Esophagus muscularis mucosa (tissue), 4 donors: ENCODE results near the gene BBIP1. TPM values are rescaled to one million over a fixed set of nuclear protein-coding genes. Genes with fewer than 3 reads are reported as not detected.
A peak's percentile ranks its signal among the peaks of the same experiment; 100 is the strongest.

ENCODE experiments used
- DNase-seq: peaks from one replicate; pipeline ENCODE4 v3.0.0-alpha.2; 2017; ENCODE audit errors: extremely low spot score
- H3K27ac ChIP-seq, 4 donors: fragments of 200-600 bp; sonication (generic); replicated peaks in 1 of 4; 1 replicate in 3 of 4; 2 replicates in 1 of 4; pipeline ENCODE4 v1.5.1; 2016 to 2019; ENCODE audit warnings: mild to moderate bottlenecking in 1 of 4
- H3K27me3 ChIP-seq, 4 donors: fragments of 200-600 bp; sonication (generic); one replicate each; pipeline versions ENCODE4 v1.5.1 to v1.6.0; 2016 to 2019
- H3K36me3 ChIP-seq, 4 donors: fragments of 200-600 bp; sonication (generic); one replicate each; pipeline ENCODE4 v1.5.1; 2016 to 2019
- H3K4me1 ChIP-seq, 4 donors: fragments of 200-600 bp; sonication (generic); one replicate each; pipeline ENCODE4 v1.5.1; 2016 to 2019
- H3K4me3 ChIP-seq, 4 donors: fragments of 200-600 bp; sonication (generic); 1 replicate in 2 of 4; 2 replicates in 2 of 4; pipeline ENCODE4 v1.5.1; 2016 to 2019; ENCODE audit warnings: mild to moderate bottlenecking in 4 of 4, moderate library complexity in 1 of 4
- H3K9me3 ChIP-seq, 4 donors: fragments of 200-600 bp; sonication (generic); 1 replicate in 3 of 4; 2 replicates in 1 of 4; pipeline ENCODE4 v1.5.1; 2016 to 2019
- CTCF ChIP-seq, 3 experiments: fragments of 200-600 bp in 2 of 3; fragments of 450-650 bp in 1 of 3; sonication (generic) in 2 of 3; IDR thresholded peaks; one replicate each; pipeline ENCODE4 v1.5.1; 2017 to 2019; ENCODE audit warnings: antibody characterized with exemption in 3 of 3, mild to moderate bottlenecking in 2 of 3, moderate library complexity in 1 of 3
- EP300 ChIP-seq: sonication (generic); formaldehyde crosslinking; IDR thresholded peaks from one replicate; pipeline ENCODE4 v1.6.1; 2017; ENCODE audit warnings: antibody characterized with exemption
- POLR2A ChIP-seq: fragments of 450-650 bp; IDR thresholded peaks from one replicate; pipeline ENCODE4 v1.6.1; 2017; ENCODE audit warnings: antibody characterized with exemption, moderate library complexity, mild to moderate bottlenecking, low read depth
- POLR2AphosphoS5 ChIP-seq, 2 donors: sonication (generic); formaldehyde crosslinking; IDR thresholded peaks; one replicate each; pipeline ENCODE4 v1.6.1; 2017; ENCODE audit warnings: antibody characterized with exemption in 2 of 2
- WGBS: methylation state at CpG from one replicate; pipeline ENCODE4 v1.1.5; 2018; 5-methylcytosine and 5-hydroxymethylcytosine counted together
- intact Hi-C: fragments of 100-400 bp; cut with DNase I; formaldehyde crosslinking; loops from one replicate; pipeline ENCODE4 v1.15.1; 2023
- total RNA-seq, 4 donors: library from RNA; depleted of rRNA; stranded (reverse); fragments of >200 nt; gene quantifications; one replicate each; pipeline versions ENCODE4 v1.1.0 to v1.2.1, GENCODE V29; 2016

The BBIP1 gene
- total RNA-seq, 4 donors from 2014 or later = 17.6 to 29.5 (median 27.0) TPM

GRCh38 chr10:110859973-110860376 lies 59.0 kb downstream of the BBIP1 start:
- TF ChIP-seq POLR2AphosphoS5 (IDR thresholded peaks at IDR 0.05) (peak in 1 of 2 donors; percentile 21), POLR2A (no peak)
- WGBS = 50% methylated on average over 1 of the region's 1 CpG
- Histone ChIP-seq H3K4me3 (no peak overlapping the region), H3K4me1 (peaks cover 25 to 32% (median 29%) of the 10 kb centered on the region in 4 donors), H3K27ac (peak overlapping the region; percentile 25 to 72 (median 54)), H3K9me3 (no peaks in the 10 kb centered on the region), H3K27me3 (no peaks in the 10 kb centered on the region), H3K36me3 (no peaks in the 10 kb centered on the region)
- DNase-seq = no peak
- intact Hi-C loops = no loop called here

DNA sequence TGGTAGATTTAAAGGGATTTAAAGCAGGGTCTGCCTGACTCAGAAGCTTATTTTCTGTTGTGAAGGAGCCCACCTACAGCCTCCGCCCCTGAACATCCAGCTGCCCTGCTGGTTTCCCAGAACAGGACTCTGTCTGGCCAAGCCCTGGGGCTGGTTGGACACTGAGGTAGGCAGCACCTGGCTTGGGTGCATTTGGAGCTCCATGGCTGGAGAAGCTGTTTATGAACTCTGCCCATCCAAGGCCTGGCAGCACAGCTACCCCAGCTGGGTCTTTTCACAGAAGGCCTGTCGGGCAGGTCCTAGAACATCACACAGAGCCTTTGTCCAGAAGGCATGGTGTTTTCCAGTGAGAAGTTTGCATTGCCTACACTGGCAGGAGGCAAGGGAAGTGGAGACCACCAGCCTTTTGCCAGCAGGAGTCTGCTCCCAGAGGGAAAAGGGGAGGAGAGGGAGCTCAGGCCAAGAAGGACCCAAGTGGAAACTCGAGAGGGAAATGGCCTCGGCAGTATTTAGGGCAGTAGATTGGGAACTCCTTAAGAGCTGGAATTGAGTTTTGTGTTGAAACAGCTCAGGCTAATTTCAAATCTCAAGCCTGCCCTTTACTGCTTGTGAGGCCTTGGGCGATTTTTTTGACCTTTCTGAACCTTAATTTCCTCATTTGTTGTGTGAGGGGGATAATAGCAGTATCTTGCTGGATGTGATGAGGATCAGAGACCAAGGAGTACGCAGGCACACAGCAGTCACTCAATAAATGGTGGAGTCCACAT lies 59.6 kb downstream of the BBIP1 start:
- H3K36me3 ChIP-seq = no peaks in the 10 kb centered on the region
- TF ChIP-seq POLR2AphosphoS5 (IDR thresholded peaks at IDR 0.05) (no peak), CTCF (IDR thresholded peaks at IDR 0.05) (no peak), EP300 (no peak), POLR2A (no peak)
- peaks cover 20 to 26% (median 23%) of the 10 kb centered on the region in 4 donors for H3K4me1 ChIP-seq
- no peak for DNase-seq
- intact Hi-C loops = no loop called here
- 75% methylated on average over 5 of the region's 6 CpGs for WGBS
- H3K9me3 ChIP-seq = no peaks in the 10 kb centered on the region
- H3K27me3 ChIP-seq = no peaks in the 10 kb centered on the region
- peak overlapping the region; percentile 3 to 72 (median 54) for H3K27ac ChIP-seq
- H3K4me3 ChIP-seq = no peak overlapping the region

DNA sequence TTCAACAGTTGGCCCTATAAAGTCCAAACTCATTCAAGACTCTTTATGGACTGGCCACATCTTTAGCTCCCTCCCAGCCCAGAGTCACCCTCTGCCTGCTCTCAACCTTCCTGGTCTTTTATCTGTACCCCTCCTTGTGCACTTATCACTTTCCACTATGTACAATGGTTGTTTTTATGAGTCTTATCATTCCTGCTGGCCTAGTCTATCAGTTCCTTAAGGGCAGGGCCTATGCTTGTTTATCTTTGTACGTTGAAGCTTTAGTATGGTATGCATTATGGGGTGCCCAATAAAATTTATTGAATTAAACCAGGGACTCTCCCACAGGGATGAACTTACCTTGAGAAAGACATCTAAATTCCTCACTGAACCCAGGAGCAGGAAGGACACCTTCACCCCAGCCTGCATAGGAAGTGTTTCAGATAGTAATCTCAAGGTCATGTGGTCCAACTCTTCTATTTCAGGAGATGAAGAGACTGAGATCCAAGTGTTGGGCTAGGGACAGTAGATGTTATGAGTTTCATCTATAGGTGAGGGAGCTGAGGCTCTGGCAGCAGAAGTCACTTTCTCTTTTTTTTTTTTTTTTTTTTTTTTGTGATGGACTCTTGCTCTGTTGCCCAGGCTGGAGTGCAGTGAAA lies 60.6 kb downstream of the BBIP1 start:
- no peak for TF ChIP-seq POLR2AphosphoS5 (IDR thresholded peaks at IDR 0.05)
- no peak for TF ChIP-seq CTCF (IDR thresholded peaks at IDR 0.05)
- no peak for TF ChIP-seq EP300
- TF ChIP-seq POLR2A = no peak
- peaks cover 20 to 26% (median 23%) of the 10 kb centered on the region in 4 donors for H3K4me1 ChIP-seq
- no peak overlapping the region for H3K27ac ChIP-seq
- WGBS = 68% methylated on average over 1 of the region's 1 CpG
- no peaks in the 10 kb centered on the region for H3K27me3 ChIP-seq
- H3K36me3 ChIP-seq = no peaks in the 10 kb centered on the region
- DNase-seq = no peak
- intact Hi-C loops = no loop called here
- H3K9me3 ChIP-seq = no peaks in the 10 kb centered on the region
- no peak overlapping the region for H3K4me3 ChIP-seq

GRCh38 chr10:110857265-110858171 lies 61.5 kb downstream of the BBIP1 start:
- intact Hi-C loops = no loop called here
- TF ChIP-seq CTCF (IDR thresholded peaks at IDR 0.05) (no peak), POLR2AphosphoS5 (IDR thresholded peaks at IDR 0.05) (peak; percentile 14 to 34), POLR2A (no peak)

More at GRCh38 chr10:110857265-110858171, 61.5 kb downstream of the BBIP1 start:
- H3K4me1 ChIP-seq = peaks cover 20 to 26% (median 23%) of the 10 kb centered on the region in 4 donors
- WGBS = 54% methylated on average over 10 of the region's 12 CpGs
- DNase-seq = no peak
- H3K36me3 ChIP-seq = no peaks in the 10 kb centered on the region
- no peaks in the 10 kb centered on the region for H3K9me3 ChIP-seq
- H3K27me3 ChIP-seq = no peaks in the 10 kb centered on the region
- H3K27ac ChIP-seq = no peak overlapping the region
- no peak overlapping the region for H3K4me3 ChIP-seq
